ENCODE data around the gene FURIN. TPM values are rescaled to one million over a fixed set of nuclear protein-coding genes. Genes with fewer than 3 reads are reported as not detected.
"Not testable (repeated sequence)": the region's sequence is repeated elsewhere in the genome, so short reads cannot be mapped to it uniquely, and the experiment has no call there.

FURIN gene
- total RNA-seq, 1 donor from 2014 or later, result 45.0 TPM

DNA sequence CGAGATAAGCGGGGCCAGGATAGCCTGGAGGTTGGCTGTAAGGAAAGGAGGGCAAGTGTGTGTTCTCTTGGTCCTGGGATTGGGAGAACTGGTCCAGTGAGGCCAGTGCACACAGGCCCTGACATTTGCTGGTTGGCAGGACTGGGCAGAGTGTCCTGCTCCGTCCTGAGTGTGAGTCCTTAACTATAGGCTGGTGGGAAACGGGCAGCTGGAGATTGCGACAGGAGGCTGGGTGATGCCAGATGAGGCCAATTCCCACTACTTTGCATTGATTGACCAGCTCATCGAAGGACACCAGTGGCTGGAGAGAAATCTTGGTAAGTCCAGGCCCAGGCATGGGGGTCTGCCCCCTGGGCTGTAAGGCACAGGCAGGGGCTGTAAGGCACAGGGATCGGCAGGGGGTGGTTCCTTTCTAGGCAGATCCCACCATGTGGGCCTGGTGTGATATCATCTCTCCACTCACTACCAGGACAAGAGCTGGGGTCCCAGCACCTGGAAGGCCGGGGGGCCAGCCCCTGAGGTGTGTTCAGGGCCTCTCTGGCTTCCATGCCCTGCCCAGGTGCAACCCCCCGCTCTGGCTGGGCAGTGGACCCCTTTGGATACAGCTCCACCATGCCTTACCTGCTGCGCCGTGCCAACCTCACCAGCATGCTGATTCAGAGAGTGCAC, 37.9 kb downstream of the FURIN start:
- ATAC-seq (ENCODE audit: poor library complexity), result no peak
- no peak for DNase-seq
- intact Hi-C loops (cut with DNase I), result no loop called here

DNA sequence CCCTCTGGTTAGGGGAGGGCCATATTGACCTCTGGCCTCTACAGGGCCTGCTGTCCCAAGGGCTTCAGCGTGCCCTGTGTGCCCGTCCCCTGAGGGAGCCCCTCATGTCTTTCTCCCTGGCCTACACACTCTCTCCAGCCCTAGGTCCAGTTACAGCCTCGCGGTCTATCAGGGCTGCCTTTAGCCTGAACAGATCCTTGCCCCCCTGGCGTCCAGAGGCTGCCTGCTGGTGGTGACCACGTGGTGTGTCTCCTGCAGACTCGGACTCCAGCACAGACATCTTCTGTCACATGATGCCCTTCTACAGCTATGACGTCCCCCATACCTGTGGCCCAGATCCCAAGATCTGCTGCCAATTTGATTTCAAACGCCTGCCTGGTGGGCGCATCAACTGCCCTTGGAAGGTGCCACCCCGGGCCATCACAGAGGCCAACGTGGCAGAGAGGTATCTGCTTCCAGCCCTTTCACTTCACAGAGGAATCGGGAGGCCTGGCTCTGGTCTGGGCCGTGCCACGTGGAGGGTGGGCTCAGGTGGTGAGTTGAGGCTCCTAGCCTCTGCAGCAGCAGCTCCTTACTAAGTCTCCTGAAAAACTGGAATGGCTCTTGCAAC, 38.8 kb downstream of the FURIN start:
- no peak for ATAC-seq (ENCODE audit: poor library complexity)

DNA sequence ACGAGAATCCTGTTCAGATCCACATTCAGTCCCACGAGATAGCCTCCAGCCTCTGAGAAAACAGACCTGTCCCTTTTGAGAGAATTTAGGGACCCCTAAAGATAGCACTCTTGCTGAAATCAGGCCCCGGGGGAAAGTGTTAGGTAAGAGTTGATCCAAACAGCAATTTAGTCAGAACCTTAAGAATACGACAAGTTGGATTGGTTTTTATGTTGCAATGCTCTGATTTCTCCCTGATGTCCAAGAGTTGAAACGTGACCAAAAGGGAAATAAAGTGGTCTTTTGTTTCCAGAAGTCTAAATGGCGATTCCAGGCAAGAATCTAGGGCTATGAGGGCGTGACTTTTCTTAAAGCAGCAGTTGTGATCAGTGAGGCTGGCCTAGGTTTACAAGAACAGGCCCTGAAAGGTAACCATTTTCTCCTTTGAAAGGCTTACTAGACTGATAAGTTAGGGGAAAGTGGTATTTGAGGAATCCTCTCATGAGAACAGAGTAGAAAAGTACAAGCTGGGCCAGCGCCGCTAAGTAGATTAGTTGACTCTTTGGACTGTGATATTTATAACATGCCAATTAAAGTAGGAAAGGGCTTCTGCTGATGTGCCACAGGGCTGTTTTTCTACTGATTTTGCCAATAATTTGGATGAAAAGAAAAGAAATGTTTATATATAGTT, 39.6 kb downstream of the FURIN start:
- peak; percentile 63 for ATAC-seq (ENCODE audit: poor library complexity)
- intact Hi-C loops (cut with DNase I), result no loop called here
- no peak for DNase-seq

More for the DNA sequence above, 38.8 kb downstream of the FURIN start:
- DNase-seq, result no peak
- intact Hi-C loops (cut with DNase I), result no loop called here

DNA sequence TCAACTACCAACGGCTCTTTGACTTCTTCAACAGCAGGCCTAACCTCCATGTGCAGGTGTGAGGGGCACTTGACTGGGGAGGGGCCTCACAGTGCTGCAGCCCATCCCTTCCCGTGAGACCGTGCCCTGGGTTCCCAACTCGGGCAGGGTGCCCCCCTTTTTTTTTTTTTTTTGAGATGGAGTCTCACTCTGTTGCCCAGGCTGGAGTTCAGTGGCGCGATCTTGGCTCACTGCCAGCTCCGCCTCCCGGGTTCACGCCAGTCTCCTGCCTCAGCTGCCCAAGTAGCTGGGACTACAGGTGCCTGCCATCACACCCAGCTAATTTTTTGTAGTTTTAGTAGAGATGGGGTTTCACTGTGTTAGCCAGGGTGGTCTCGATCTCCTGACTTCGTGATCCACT, 41.1 kb downstream of the FURIN start:
- ATAC-seq (ENCODE audit: poor library complexity); DNase-seq; intact Hi-C loops (cut with DNase I): not testable (repeated sequence)

DNA sequence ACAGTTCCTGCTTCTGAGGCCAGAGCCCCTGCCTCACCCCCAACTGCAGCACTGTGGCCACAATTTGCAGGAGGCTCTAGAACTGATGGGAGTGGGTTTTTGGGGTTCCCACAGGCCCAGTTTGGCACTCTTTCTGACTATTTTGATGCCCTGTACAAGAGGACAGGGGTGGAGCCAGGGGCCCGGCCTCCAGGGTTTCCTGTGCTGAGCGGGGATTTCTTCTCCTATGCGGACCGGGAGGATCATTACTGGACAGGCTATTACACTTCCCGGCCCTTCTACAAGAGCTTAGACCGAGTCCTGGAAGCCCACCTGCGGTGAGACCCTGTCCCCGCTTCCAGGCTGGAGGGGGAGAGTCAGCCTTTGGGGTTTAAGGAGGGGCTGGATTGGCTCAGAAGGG, 41.6 kb downstream of the FURIN start:
- ATAC-seq (ENCODE audit: poor library complexity) (no peak), DNase-seq (no peak)
- intact Hi-C loops (cut with DNase I), result no loop called here

DNA sequence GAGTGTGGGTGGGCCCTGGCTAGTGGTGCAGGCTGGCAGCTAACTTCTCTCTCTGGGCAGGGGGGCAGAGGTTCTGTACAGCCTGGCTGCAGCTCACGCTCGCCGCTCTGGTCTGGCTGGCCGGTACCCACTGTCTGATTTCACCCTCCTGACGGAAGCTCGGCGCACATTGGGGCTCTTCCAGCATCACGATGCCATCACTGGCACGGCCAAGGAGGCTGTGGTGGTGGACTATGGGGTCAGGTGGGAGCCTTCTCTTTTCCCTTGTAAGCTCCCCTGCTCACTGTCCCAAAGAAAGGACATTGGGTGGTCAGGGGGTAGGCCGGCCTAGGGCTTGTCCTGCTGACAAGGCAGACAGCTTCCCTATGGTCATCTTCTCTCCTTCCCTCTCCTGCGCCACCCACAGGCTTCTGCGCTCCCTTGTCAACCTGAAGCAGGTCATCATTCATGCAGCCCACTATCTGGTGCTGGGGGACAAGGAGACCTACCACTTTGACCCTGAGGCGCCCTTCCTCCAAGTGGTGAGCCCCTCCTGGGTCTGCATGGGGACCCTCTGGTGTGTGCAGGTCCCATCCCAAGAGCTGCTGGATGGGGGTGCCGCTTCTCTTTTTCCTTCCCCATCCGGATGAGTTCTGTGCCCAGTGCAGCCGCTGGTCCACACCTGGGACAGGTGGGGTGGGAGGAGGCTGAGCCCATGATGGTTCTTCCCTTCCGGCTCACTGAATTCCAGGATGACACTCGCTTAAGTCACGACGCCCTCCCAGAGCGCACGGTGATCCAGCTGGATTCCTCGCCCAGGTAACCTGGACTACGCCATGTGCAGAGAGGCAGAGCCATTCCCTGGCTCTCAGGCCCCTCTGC, 42.3 kb downstream of the FURIN start:
- DNase-seq (no peak), ATAC-seq (ENCODE audit: poor library complexity) (no peak)
- intact Hi-C loops (cut with DNase I), result no loop called here

DNA sequence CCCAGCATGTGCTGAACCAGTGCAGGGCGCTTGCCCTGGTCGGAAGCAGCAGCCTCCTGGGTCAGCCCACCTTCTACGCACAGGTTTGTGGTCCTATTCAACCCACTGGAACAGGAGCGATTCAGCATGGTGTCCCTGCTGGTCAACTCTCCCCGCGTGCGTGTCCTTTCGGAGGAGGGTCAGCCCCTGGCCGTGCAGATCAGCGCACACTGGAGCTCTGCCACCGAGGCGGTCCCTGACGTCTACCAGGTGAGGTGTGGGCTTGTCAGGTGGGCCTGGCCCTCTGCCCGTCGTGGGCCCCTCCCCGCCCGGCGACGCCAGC, 42.9 kb downstream of the FURIN start:
- DNase-seq (no peak), ATAC-seq (ENCODE audit: poor library complexity) (no peak)
- intact Hi-C loops (cut with DNase I), result no loop called here

DNA sequence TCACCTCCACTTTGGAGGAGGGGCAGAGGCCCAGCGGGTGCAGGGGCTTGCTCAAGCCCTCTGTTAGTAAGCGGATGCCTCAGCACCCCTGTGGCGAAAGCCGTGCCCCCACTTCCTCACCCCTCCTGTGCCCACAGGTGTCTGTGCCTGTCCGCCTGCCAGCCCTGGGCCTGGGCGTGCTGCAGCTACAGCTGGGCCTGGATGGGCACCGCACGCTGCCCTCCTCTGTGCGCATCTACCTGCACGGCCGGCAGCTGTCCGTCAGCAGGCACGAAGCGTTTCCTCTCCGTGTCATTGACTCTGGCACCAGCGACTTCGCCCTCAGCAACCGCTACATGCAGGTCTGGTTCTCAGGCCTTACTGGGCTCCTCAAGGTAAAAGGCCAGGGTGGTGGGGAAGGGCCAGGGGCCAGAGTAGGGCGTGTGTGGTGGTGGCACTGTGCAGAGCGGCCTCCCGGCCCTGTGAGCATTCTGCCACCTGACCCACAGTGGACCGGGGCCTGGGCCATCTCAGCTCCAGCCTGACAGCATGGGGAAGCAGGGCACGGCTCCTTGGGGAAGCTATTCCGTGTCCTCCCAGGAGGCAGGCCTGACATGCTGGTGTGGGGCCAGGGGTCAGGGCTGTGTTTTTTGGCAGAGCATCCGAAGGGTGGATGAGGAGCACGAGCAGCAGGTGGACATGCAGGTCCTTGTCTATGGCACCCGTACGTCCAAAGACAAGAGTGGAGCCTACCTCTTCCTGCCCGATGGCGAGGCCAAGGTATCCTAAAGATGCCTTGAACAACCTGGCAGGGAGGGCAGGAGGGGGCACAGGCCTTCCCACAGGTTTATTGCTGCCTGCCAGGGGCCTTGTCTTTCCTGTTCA, 43.8 kb downstream of the FURIN start:
- DNase-seq, result no peak
- intact Hi-C loops (cut with DNase I), result no loop called here
- ATAC-seq (ENCODE audit: poor library complexity), result no peak

DNA sequence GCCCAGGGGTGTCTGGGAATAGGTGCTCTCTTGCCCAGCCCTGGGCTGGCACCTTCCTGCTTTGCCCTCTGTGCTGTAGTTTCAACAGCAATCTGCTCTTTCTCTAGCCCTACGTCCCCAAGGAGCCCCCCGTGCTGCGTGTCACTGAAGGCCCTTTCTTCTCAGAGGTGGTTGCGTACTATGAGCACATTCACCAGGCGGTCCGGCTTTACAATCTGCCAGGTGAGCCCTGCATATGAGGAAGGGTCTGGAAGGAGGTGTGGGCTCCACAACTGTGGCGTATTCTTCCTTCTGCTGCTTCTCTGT, 44.3 kb downstream of the FURIN start:
- no peak for DNase-seq
- intact Hi-C loops (cut with DNase I), result no loop called here

DNA sequence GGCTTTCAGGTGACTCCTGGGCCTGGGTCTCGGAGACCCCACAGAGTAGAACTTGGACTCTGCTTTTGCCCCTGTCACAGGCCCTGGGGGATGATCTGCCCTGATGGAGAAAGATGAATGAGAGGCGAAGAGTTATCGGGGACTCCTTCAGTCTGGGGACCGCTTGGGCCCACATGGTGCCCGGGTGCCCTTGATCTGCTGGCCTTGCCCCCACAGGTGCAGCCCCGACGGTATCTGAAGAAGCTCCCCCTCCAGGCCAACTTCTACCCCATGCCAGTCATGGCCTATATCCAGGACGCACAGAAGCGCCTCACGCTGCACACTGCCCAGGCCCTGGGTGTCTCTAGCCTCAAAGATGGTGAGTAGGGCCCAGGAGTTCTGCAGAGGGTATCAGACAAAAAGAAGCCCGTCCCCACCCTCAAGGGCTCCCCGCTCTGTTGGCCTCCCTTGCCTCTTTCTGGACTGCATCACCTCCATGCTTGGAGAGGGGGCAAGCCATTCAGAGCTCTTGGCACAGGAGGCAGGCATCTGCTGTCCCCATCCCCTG, 45.1 kb downstream of the FURIN start:
- DNase-seq (no peak), ATAC-seq (ENCODE audit: poor library complexity) (no peak)
- intact Hi-C loops (cut with DNase I), result no loop called here

More for the DNA sequence above, 44.3 kb downstream of the FURIN start:
- no peak for ATAC-seq (ENCODE audit: poor library complexity)

DNA sequence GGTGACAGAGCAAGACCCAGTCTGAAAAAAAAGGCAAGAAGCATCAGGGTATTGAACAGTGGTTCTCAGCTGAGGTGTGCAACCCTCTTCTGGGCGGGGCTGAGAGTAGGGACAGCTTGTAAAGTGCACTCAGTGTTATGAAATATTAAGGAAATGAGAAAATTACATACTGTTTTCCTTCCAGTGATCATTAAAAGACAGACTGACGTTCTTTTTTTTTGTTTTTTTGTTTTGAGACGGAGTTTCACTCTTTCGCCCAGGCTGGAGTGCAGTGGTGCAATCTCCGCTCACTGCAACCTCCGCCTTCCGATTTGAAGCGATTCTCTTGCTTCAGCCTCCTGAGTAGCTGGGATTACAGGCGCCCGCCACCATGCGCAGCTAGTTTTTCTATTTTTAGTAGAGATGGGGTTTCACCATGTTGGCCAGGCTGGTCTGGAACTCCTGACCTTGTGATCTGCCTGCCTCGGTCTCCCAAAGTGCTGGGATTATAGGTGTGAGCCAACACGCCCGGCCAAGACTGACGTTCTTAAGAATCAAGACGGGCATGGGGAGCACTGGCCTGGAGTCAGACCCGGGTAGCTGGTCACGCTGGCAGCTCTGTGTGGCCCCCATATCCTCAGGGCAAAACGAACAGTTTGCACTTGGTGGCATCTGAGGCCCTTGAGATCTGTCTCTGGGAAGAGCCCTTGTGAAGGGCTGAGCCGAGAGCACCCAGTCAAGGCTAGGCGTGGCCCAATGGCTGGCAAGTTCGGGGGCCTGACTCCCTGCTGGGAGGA, 46.1 kb downstream of the FURIN start:
- ATAC-seq (ENCODE audit: poor library complexity) (no peak), DNase-seq (no peak)
- intact Hi-C loops (cut with DNase I), result no loop called here

DNA sequence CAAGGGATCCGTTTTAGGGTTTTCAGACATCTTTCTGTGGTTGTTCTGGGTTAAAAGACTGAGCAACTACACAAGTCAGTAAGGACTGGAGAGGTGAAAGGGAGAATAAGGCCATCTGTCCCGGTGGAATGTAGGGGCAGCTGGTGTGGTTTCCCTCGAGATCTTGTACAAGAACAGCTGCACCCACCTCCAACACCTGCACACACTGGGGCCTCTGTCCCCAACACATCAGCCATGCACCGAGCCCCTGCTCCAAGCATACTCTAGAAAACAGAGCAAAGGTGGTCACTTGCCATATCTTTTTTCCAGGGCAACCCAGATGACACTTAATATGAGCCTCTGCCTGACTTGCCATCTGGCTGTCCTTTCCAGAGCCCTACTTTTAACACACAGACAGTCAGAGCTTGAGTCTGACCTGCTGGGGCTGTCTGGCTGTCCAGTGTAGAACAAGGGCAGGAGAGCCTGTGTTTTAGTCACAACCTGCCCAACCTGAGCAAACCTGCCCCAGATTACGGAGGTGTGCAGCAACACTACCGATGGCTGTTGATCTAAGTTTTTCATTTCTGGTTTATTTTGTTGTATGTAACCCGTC, 46.9 kb downstream of the FURIN start:
- DNase-seq, result no peak
- intact Hi-C loops (cut with DNase I), result no loop called here
- ATAC-seq (ENCODE audit: poor library complexity), result peak; percentile 30

DNA sequence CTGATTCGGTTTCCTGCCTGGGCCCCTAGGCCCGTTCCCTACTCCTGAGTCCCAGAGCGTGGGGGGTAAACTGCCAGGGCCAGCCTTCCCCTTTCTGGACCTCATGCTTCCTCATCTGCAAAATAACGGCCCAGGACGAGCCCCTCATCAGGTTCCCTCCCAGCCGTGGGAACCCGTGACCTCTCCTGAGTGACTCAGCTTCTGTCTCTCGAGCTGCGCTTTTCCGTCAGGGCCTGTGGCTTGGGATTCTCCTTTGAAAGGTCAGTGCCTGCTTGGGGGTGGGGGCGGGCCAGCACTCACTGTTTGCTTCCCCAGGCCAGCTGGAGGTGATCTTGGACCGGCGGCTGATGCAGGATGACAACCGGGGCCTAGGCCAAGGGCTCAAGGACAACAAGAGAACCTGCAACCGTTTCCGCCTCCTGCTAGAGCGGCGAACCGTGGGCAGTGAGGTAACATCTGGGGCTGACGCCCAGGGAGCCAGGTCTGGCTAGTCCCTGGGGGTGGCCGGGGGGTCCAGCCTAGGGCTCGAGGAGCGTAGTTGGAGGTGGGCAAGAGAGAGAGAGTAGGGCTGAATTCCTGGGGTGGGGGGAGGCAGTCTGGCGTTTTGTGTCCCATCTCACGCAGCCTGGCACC, 47.5 kb downstream of the FURIN start:
- peak; percentile 82 for DNase-seq
- ATAC-seq (ENCODE audit: poor library complexity), result peak; percentile 78

DNA sequence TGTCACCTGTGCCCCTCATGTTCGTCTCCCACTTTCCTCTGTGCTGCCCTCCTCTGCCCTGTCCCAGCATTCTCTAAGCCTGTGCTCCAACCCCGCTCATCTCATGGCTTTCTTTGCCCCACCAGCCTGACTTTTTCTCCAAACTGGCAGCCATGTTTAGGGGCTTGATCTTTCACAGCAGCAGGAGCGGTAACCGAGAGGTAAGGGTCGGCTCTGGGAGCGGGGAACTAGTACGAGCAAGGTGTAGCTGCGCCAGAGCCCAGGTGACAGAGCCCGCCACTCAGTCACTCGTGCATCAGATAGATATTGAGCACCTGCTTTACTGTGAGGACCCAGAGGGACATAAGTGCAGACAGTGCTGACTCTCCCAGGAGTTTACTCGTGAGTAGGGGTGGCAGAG, 48.1 kb downstream of the FURIN start:
- intact Hi-C loops (cut with DNase I), result no loop called here
- DNase-seq, result peak; percentile 29
- no peak for ATAC-seq (ENCODE audit: poor library complexity)

More for the DNA sequence above, 47.5 kb downstream of the FURIN start:
- intact Hi-C loops (cut with DNase I), result no loop called here

DNA sequence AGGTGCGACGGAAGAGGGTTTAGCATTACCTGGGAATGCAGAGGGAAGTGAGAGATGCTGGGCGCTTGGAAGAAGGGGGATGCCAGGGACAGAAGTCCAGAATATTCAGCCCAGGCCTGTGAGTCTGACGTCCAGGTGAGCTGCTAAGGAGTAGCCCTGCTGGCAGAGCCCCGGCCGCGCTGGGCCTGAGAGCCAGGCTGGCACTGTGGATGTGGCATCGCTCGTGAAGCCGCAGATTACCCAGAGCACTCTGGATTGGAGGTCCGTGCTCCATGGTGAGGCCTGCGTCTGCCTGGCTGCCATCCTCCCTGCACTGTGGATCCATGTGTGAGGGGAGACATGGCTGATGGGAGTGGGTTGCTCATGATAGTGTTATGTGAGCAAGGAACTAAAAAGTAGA, 49.2 kb downstream of the FURIN start:
- DNase-seq (no peak), ATAC-seq (ENCODE audit: poor library complexity) (no peak)
- intact Hi-C loops (cut with DNase I), result no loop called here

DNA sequence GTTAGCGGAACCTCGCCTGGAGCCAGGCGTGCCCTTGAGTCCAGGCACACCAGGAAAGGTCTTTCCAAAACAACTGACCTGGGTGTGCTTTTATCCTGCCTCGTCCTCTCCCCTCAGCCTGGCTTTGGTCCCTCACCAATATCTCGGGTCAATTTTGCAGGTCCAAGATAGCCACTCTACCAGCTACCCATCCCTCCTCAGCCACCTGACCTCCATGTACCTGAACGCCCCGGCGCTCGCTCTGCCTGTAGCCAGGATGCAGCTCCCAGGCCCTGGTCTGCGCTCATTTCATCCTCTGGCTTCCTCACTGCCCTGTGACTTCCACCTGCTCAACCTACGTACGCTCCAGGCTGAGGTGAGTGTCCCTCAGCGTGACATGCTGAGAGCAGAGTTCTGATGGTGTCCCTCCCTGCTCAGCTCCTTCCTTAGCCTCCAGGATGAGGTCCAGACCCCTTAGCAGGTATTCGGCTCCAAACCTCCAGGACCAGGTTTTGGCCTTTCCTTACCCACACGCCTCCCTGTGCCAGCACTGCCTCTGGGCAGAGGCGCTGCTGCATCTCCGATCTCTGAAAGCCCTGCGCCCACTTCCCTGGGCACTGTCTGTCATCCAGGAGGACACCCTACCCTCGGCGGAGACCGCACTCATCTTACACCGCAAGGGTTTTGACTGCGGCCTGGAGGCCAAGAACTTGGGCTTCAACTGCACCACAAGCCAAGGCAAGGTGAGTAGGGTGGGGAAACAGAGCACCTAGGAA, 49.8 kb downstream of the FURIN start:
- DNase-seq (no peak), ATAC-seq (ENCODE audit: poor library complexity) (no peak)
- intact Hi-C loops (cut with DNase I), result no loop called here

Measured in Right ventricle myocardium superior (tissue), 1 donor.